NOMO-1 treated with dmso at 0.1 percent for 144 hours (cell line): ENCODE results near the gene MAPK1.

Experiments used
- DNase-seq: peaks from one replicate; lab custom pipeline; 2025; ENCODE audit not compliant: unreplicated experiment; lab: John Stamatoyannopoulos, UW

MAPK1 gene

DNA sequence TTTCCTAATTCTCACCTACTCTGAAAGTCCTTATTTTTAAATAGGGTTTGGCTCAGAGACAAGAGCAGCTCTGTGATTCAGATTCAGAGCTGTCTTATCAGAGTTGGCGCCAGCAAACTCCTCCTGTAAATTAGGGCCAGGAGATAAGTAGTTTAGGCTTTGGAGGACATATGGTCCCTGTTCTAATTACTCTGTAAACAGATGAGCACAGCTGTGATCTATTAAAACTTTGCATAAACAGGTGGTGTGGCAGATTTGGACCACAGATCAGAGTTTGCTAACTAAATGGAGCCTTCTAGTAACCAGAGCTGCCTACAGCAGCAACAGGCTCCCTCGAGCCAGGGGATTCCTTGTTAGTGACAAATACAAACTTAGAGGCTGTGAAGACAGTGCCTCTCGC, 159.8 kb downstream of the MAPK1 start:
- DNase-seq, result no peak
